ENCODE data around the gene CALR3. TPM values are rescaled to one million over a fixed set of nuclear protein-coding genes. Genes with fewer than 3 reads are reported as not detected.
A peak's percentile ranks its signal among the peaks of the same experiment; 100 is the strongest.
"Not testable (repeated sequence)": the region's sequence is repeated elsewhere in the genome, so short reads cannot be mapped to it uniquely, and the experiment has no call there.

The CALR3 gene
- total RNA-seq, 2 experiments from 2014 or later, result not detected

GRCh38 chr19:16518061-16518460, 22.1 kb upstream of the CALR3 start:
- no peak overlapping the region for H3K4me3 Mint-ChIP-seq
- DNase-seq, result no peak
- ATAC-seq, result no peak
- no peak overlapping the region for H3K27ac Mint-ChIP-seq
- CTCF ChIA-PET, result interaction anchor here (3.9 kb wide), 1 partner anchor 76 kb away, joined by 17 read pairs; no protein-coding TSS in a partner anchor
- H3K27me3 Mint-ChIP-seq, result no peaks in the 10 kb centered on the region
- peaks cover 2% of the 10 kb centered on the region for H3K4me1 Mint-ChIP-seq (ENCODE audit: low read depth)
- POLR2A ChIA-PET, result interaction anchor here (0.9 to 1.4 kb wide), 4 partner anchors 8 to 59 kb away, joined by 3 to 7 read pairs (median 3); no protein-coding TSS in a partner anchor
- peaks cover 24% of the 10 kb centered on the region for H3K36me3 Mint-ChIP-seq (ENCODE audit: low read depth)
- intact Hi-C loops (cut with micrococcal nuclease), result no loop called here
- no peak for TF ChIP-seq CTCF (IDR thresholded peaks at IDR 0.05)
- H3K9me3 Mint-ChIP-seq, result no peaks in the 10 kb centered on the region

DNA sequence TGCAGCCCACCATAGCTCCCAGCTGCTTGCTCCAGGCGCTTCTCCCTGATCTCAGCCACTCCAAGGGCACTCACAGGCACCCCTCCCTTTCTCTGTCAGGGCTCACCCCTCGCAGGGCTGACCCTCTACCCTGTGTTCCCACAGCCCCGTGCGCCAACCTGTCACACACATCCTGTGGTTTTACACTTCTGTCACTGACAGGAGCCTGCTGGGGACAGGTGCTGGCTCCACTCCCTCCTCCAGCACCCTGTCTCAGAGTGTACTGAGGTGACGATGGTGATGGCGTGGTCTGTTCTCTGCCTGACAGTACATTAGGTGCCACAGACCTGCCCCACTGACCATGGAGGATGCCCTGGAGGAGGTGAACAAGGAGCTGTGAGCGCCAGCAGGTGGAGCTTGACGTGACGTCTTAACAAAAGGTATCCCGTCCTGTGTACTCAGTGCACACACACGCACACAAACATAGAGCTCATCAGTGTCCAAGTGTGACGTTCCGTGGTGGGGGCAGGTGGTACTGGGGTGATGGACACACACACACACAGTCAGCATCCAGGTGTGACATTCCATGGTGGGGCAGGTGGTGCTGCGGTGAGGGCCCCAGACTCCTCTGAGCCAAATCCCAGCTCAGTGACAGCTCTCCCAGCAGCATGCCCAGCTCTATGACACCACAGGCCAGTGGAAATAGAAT, 21.1 kb upstream of the CALR3 start:
- CTCF ChIA-PET, result interaction anchor here (3.9 kb wide), 1 partner anchor 75 kb away, joined by 17 read pairs; no protein-coding TSS in a partner anchor
- Mint-ChIP-seq H3K27ac (no peak overlapping the region), H3K9me3 (no peaks in the 10 kb centered on the region), H3K27me3 (no peaks in the 10 kb centered on the region), H3K4me3 (no peak overlapping the region), H3K36me3 (ENCODE audit: low read depth) (peaks cover 22% of the 10 kb centered on the region), H3K4me1 (ENCODE audit: low read depth) (peaks cover 2% of the 10 kb centered on the region)
- DNase-seq (no peak), ATAC-seq (peak; percentile 35)
- intact Hi-C loops (cut with micrococcal nuclease), result no loop called here
- POLR2A ChIA-PET, result interaction anchor here (0.9 to 1.4 kb wide), 8 partner anchors 8 to 60 kb away, joined by 3 to 7 read pairs (median 4); partner anchors contain the start of genes C19orf44 and CALR3
- no peak for TF ChIP-seq CTCF (IDR thresholded peaks at IDR 0.05)

DNA sequence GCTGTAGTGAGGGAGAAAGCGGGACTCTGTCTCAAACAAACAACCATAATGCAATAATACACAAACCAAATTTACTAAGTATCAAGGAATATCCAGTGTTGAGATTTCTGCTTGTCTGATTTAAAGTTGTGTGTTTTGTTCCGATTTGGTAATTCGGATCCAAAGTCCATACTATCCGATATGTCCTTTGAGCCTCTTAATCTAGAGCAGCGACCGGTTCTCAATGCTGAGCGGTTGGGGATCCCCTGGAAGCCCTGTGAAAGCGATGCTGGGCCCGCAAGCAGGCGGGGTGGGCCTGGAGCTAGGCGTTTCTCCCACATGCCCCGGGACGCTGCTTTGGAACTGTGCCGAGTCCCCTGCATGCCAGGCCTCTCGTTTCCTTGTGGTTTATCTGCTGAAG, 20.4 kb upstream of the CALR3 start:
- peaks cover 24% of the 10 kb centered on the region for H3K36me3 Mint-ChIP-seq (ENCODE audit: low read depth)
- H3K27me3 Mint-ChIP-seq, result no peaks in the 10 kb centered on the region
- H3K4me3 Mint-ChIP-seq, result no peak overlapping the region
- H3K9me3 Mint-ChIP-seq, result no peaks in the 10 kb centered on the region
- ATAC-seq, result no peak
- ChIA-PET POLR2A (interaction anchor here (1.1 kb wide), 1 partner anchor 20 kb away, joined by 3 read pairs; the partner anchor contains the start of genes C19orf44 and CALR3), CTCF (interaction anchor here (3.9 kb wide), 1 partner anchor 74 kb away, joined by 17 read pairs; no protein-coding TSS in a partner anchor)
- no peak for TF ChIP-seq CTCF (IDR thresholded peaks at IDR 0.05)
- no peak for DNase-seq
- intact Hi-C loops (cut with micrococcal nuclease), result no loop called here
- H3K4me1 Mint-ChIP-seq (ENCODE audit: low read depth), result peaks cover 2% of the 10 kb centered on the region
- no peak overlapping the region for H3K27ac Mint-ChIP-seq

DNA sequence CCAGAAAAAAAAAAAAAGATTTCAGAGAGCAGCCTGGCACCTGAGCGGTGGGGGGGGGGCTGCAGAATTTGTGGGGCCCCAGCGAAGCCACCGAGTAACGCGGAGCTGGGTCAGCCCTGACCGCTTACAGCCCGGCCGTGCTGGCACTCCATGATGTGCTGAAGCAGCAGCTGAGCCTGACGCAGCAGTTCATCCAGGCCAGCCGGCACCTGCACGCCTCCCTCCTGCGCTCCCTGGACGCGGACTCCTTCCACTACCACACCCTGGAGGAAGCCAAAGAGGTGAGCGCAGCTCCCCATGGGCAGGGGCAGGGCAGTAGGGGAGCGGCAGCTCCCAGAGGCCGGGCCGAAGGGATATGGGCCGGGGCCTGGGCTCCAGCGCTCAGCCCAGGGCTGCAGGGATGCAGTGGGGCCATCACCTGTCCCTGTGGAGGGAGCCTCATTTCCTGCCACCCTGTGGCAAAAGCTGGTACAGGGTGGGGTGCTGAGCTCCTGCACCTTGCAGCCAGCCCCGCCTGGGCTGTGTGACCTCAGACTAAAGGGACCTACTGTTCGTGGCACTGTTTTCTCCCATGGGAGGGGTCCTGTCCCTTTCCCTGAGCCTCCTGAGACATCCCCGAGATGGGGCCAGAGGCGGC, 18.5 kb upstream of the CALR3 start:
- CTCF ChIA-PET, result interaction anchor here (1.2 to 3.9 kb wide), 4 partner anchors 13 to 96 kb away, joined by 3 to 17 read pairs (median 5); no protein-coding TSS in a partner anchor
- H3K4me1 Mint-ChIP-seq (ENCODE audit: low read depth), result peaks cover 2% of the 10 kb centered on the region
- TF ChIP-seq CTCF (IDR thresholded peaks at IDR 0.05), result no peak

GRCh38 chr19:16512611-16513010, 16.6 kb upstream of the CALR3 start:
- CTCF ChIA-PET; ATAC-seq; H3K27me3 Mint-ChIP-seq; H3K9me3 Mint-ChIP-seq; H3K36me3 Mint-ChIP-seq (ENCODE audit: low read depth); POLR2A ChIA-PET; H3K4me3 Mint-ChIP-seq; DNase-seq; H3K4me1 Mint-ChIP-seq (ENCODE audit: low read depth); H3K27ac Mint-ChIP-seq; intact Hi-C loops (cut with micrococcal nuclease): not testable (repeated sequence)

More for the DNA sequence above, 18.5 kb upstream of the CALR3 start:
- POLR2A ChIA-PET, result no interaction called here
- DNase-seq (no peak), ATAC-seq (no peak)
- Mint-ChIP-seq H3K36me3 (ENCODE audit: low read depth) (peaks cover 12% of the 10 kb centered on the region), H3K27me3 (no peaks in the 10 kb centered on the region), H3K27ac (no peak overlapping the region), H3K9me3 (no peaks in the 10 kb centered on the region), H3K4me3 (no peak overlapping the region)
- intact Hi-C loops (cut with micrococcal nuclease), result no loop called here

Measured in activated CD8-positive, alpha-beta T cell treated with anti-CD3 and anti-CD28 coated beads for 36 hours (primary cell).